Brain microvascular endothelial cell (primary cell): ENCODE data around the gene ZBTB12.

ENCODE experiments used
- DNase-seq: peaks from one replicate; pipeline ENCODE4 v3.0.0-alpha.2; 2020
- H3K27ac ChIP-seq: fragments of 250-450 bp; sonication (Bioruptor Pico); 2 replicates; pipeline ENCODE4 v1.5.1; 2020; ENCODE audit warnings: mild to moderate bottlenecking, moderate library complexity
- H3K27me3 ChIP-seq: fragments of 250-450 bp; sonication (Bioruptor Pico); replicated peaks from 2 replicates; pipeline ENCODE4 v1.5.1; 2020; ENCODE audit warnings: mild to moderate bottlenecking
- H3K36me3 ChIP-seq: fragments of 250-450 bp; sonication (Bioruptor Pico); replicated peaks from 2 replicates; pipeline ENCODE4 v1.5.1; 2020; ENCODE audit warnings: mild to moderate bottlenecking
- H3K4me3 ChIP-seq: 2 replicates; pipeline ENCODE4 v1.5.1; 2011; ENCODE audit warnings: low read depth, mild to moderate bottlenecking, control low read depth, low read length, moderate library complexity
- CTCF ChIP-seq: IDR thresholded peaks from 2 replicates; pipeline ENCODE4 v1.5.1; 2011; ENCODE audit warnings: low read depth, mild to moderate bottlenecking, moderate library complexity, low read length, control low read depth, inconsistent platforms; ENCODE audit errors: missing control alignments
- in situ Hi-C: cut with HindIII; loops from 2 replicates; pipeline ENCODE4 v1.10.0; 2017; ENCODE audit warnings: low sequenced_read_pairs, low pct_ligation_motif_present

ZBTB12 gene

GRCh38 chr6:31850765-31851484 is 51.0 kb downstream of the ZBTB12 start:
- no peaks in the 10 kb centered on the region for H3K36me3 ChIP-seq
- no peak overlapping the region for H3K4me3 ChIP-seq
- H3K27me3 ChIP-seq = no peaks in the 10 kb centered on the region
- in situ Hi-C loops = no loop called here
- no peak for DNase-seq
- H3K27ac ChIP-seq = no peak overlapping the region
- TF ChIP-seq CTCF = no peak
